Measurements from ENCODE around the gene MAN2A2.
"Not testable (repeated sequence)": the region's sequence is repeated elsewhere in the genome, so short reads cannot be mapped to it uniquely, and the experiment has no call there.

The MAN2A2 gene

DNA sequence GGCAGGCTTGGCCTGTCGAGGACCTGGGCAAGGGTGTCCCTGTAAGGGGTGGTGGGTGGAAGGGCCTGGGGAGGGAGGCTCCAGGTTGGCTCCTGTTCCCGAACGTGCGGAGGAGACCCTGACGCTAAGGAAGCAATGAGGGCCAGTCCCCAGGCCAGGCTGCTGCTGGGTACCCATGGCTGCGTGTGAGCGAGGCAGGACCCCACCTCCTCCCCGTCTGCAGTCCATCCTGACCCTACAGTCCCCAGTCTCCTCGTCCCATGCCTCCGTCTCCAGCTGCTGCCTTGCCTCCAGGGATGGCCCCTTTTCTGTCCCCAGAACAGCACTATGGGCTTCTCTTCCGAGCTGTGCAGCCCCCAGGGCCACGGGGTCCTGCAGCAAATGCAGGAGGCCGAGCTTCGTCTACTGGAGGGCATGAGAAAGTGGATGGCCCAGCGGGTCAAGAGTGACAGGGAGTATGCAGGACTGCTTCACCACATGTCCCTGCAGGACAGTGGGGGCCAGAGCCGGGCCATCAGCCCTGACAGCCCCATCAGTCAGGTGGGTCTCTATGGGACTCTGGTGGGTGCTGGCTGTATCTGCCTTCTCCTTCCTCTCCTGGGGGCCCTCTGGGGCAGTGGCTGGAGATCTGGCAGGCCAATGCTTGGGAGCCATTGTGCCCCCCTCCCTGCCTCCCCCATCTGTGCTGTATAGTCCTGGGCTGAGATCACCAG, 18.2 kb upstream of the MAN2A2 start:
- DNase-seq = no peak

DNA sequence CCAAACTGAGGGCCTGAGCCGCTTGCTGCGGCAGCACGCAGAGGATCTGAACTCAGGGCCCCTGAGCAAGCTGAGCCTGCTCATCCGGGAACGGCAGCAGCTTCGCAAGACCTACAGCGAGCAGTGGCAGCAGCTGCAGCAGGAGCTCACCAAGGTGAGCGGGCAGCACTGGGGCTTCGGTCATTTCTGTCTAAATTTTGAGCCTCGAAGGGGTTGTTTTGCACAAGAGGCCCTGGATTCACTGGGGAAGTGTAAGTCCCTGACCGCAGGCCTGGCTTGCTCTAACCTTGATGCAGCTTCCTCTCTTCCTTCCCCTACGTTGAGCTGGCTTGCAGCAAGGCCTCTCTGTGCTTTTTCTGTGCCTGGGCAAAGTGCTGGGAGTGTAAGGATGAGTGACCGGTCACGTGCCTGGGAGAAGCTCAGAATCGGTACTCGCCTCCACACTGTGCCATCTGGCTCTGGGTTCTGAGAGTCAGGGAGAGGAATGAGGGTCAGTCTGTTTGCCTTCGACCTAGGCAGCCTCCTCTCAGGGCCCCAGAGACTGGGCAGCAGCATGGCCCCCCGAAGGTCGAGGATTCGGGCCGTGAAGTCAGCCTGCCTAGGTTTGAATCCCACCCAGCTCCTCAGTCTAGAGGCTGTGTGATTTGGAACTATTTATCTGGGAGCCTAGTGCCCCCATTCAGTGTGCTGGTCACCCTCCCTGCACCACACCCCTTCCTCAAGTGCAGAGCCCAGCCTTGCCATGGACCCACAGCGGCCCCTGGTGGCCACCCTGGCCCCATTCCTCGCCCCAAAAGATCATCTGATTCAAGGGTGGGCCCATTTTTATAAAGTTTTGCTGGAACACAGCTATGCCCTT, 17.4 kb upstream of the MAN2A2 start:
- DNase-seq = peak; percentile 77

DNA sequence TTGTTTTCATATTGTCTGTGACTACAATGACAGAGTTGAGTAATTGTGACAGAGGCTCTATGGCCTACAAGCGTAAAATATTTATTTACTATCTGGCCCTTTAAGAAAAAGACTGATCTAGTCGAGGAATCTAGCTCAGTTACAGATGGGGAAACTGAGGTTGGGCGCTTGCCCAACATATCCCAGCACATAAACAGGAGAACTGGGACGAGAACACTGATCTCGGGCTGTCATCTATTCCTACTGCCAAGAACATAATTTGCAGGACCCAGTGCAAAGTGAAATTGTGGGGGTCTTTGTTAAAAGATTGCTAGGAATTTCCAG, 16.8 kb upstream of the MAN2A2 start:
- no peak for DNase-seq

DNA sequence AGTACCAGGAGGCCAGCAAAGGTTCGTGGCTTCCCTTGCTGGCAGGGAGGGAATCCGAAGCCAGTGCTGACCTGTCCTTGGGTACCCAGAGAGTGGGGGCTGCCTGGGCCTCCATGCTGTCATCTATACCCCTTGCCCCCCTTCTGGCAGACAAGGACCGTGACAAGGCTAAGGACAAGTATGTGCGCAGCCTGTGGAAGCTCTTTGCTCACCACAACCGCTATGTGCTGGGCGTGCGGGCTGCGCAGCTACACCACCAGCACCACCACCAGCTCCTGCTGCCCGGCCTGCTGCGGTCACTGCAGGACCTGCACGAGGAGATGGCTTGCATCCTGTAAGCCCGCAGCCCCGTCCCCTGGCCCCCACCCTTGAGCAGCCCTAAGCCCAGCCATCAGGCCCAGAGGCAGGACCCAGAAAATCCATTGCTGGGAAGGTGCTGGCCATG, 16.0 kb upstream of the MAN2A2 start:
- no peak for DNase-seq

DNA sequence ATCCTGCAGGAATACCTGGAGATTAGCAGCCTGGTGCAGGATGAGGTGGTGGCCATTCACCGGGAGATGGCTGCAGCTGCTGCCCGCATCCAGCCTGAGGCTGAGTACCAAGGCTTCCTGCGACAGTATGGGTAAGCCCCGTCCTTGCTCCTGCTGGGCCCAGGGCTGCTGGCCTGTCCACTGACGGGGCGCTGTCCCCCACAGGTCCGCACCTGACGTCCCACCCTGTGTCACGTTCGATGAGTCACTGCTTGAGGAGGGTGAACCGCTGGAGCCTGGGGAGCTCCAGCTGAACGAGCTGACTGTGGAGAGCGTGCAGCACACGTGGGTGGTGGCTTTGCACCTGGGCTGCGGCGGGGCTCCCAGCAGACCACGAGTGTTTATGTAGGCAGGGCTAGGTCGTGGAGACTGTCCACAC, 13.8 kb upstream of the MAN2A2 start:
- peak in 1 of 2 donors; percentile 16 for DNase-seq

DNA sequence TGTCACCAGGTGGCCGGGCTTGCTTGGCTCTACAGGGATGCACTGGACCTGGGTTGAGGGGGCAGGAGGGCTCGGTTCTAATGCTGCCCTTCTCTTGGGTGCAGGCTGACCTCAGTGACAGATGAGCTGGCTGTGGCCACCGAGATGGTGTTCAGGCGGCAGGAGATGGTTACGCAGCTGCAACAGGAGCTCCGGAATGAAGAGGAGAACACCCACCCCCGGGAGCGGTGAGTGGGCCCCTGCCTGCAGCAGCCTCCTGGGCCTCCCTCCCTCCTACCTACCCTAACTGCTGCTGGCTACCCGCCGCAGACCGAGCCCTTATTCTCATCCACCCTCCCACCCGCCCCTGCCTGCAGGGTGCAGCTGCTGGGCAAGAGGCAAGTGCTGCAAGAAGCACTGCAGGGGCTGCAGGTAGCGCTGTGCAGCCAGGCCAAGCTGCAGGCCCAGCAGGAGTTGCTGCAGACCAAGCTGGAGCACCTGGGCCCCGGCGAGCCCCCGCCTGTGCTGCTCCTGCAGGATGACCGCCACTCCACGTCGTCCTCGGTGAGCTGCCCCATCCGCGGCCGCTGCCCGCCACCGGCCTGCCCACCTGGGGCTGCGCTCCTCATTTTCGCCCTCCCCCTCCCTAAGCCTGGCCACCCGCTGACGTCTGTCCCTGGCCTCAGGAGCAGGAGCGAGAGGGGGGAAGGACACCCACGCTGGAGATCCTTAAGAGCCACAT, 13.2 kb upstream of the MAN2A2 start:
- no peak for DNase-seq

DNA sequence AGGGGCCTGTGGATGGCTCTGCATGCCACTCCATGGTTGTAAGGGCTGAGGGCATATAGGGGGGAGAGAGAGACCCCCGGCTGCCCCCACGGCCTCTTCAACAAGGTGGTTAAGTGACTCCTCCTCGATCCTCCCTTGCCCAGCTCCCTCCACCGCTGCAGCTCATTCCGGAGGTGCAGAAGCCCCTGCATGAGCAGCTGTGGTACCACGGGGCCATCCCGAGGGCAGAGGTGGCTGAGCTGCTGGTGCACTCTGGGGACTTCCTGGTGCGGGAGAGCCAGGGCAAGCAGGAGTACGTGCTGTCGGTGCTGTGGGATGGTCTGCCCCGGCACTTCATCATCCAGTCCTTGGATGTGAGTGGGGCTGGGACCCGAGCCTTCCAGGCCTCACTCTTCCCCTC, 12.3 kb upstream of the MAN2A2 start:
- DNase-seq = no peak

DNA sequence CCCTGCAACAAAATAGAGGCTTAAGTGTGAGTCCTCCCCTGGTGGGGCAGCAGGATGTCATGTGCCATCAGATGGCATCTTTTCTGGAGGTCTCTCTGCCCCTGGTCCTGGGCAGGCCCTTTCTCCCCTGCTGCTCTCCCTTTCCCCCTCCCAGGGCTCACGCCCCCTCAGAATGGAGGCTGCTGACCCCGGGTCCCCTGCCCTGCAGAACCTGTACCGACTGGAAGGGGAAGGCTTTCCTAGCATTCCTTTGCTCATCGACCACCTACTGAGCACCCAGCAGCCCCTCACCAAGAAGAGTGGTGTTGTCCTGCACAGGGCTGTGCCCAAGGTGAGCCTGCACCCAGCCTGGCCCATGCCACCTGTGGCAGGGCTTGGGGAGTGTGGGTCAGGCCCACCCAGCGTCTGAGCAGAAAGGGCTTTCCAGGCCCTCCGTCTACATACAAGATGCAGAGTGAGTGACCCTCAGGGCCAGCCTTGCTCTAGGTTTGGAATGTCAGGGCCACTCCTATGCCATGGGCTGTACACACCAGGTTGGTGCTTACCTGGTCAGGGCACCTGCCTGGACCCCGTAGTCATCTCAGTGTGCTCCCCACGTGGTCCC, 11.7 kb upstream of the MAN2A2 start:
- DNase-seq = no peak

DNA sequence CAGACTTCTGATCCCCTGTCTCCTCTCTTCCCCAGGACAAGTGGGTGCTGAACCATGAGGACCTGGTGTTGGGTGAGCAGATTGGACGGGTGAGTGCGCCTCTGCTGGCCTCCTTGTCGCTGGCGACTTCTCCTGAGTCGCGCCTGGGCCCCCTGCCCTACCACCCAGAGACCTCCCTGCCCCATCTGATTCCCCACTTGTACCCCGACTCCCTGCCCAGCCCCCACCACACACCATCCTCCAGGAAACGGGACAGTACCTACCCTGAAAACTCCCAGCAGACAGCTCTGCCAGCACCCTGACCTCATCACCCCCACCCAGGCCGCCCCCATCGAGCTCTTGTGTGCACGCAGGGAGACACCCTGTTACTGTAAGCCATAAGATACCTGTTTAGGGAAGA, 11.1 kb upstream of the MAN2A2 start:
- DNase-seq = no peak

DNA sequence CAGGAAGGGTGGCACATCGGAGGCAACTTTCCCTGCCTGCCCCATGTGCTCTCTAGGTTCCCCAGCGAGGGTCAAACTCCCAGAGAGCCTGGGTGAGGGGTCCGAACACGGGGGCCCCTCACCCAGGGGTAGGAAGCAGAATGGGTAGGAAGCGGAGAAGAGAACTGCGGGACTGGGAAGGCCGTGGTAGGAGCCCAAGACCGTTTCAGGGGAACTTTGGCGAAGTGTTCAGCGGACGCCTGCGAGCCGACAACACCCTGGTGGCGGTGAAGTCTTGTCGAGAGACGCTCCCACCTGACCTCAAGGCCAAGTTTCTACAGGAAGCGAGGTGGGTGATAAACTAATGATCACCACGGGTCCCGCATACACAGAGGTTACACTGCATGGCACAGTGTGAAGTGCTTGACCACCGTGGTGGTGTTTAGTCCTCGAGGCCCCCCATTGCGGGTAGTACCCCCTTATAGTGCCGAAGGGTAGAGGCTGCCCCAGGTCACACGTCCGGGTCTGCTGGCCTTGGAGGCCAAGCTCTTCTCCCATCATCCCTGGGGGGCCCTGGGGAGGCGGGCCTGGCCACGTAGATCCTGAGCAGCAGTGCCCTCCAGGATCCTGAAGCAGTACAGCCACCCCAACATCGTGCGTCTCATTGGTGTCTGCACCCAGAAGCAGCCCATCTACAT, 10.5 kb upstream of the MAN2A2 start:
- DNase-seq = no peak

DNA sequence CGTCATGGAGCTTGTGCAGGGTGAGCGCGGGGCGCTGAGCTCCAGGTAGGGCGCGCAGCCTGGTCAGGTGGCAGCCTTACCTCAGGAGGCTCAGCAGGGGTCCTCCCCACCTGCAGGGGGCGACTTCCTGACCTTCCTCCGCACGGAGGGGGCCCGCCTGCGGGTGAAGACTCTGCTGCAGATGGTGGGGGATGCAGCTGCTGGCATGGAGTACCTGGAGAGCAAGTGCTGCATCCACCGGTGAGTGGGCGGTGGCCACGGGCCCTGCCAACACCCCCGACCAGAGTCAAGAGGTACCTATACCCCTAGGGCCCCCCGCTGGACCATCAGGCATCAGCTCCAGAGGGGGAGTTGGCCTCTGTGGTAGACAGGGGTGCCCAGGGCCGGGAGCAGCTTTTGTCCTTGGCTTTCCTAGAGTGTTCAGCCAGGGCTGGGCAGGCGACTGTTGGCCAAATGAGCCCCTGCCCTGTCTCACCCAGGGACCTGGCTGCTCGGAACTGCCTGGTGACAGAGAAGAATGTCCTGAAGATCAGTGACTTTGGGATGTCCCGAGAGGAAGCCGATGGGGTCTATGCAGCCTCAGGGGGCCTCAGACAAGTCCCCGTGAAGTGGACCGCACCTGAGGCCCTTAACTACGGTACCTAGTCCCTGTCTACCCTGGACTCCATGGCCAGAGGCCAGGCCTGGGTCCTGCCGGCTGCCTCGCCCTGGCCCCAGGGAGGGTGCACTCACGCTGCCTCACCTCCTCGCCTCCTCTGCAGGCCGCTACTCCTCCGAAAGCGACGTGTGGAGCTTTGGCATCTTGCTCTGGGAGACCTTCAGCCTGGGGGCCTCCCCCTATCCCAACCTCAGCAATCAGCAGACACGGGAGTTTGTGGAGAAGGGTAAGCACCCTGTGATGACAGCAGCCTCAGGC, 9.7 kb upstream of the MAN2A2 start:
- no peak for DNase-seq

DNA sequence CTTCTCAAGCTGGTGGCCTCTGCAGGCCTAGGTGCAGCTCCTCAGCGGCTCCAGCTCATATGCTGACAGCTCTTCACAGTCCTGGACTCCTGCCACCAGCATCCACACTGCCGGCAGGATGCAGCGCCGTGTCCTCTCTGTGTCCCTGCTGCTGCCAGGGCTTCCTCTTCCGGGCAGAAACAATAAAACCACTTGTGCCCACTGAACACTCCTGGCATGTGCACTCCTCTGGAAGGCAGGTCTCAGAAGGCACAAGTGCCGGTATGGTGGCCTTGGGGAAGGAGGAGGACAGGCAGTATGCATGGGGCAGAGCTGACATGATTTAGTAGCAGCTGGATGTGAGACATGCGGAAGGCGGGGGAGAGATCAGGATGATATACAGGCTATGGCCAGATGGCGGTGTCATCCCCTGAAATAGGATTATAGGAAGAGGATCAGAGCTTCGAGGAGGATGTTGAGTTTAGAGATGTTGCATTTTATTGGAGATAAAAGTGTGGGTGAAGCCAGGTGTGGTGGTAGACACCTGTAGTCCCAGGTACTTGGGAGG, 7.5 kb upstream of the MAN2A2 start:
- DNase-seq = no peak

DNA sequence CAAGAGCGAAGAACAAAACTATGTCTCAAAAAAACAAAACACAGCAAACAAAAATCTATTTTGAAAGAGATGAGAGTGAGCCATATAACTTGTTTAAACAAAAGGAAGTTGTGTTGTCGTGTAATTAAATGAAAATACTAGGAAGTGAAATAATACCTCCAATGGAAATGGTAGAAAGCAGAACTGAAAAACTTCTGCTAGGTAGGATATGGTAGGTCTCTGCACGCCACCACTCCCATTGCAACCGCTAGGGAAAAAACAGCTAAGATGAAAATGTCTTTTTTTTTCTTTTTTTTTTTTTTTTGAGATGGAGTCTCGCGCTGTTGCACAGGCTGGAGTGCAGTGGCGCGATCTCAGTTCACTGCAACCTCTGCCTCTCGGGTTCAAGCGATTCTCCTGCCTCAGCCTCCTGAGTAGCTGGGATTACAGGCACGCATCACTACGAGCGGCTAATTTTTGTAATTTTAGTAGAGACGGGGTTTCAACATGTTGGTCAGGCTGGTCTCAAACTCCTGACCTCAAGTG, 5.9 kb upstream of the MAN2A2 start:
- not testable (repeated sequence) for DNase-seq

DNA sequence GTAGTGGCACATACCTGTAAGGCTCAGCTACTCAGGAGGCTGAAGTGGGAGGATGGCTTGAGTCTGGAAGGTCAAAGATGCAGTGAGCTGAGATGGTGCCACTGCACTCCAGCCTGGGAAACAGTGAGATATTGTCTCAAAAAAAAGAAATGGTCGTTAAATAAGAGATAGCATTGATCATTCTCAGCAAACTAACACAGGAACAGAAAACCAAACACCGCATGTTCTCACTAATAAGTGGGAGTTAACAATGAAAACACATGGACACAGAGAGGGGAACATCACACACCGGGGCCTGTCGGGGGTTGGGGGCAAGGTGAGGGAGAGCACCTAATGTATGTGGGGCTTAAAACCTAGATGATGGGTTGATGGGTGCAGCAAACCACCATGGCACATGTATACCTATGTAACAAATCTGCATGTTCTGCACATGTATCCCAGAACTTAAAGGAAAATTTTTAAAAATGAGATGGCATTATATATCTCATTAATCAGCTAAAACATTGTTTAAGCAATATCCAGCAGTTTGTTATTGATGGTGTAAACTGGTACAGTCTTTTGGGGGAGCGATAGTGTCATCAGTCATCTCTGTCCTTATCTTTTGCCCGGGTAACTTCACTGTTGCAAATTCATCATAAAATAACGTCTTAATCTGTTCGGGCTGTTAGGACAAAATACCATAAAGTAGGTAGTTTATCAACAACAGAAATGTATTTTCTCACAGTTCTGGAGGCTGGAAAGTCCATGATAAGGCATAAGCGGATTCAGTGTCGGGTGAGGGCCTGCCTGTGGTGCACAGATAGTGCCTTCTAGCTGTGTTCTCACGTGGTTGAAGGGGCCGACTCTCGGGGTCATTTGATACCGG, 1.7 kb upstream of the MAN2A2 start:
- no peak for DNase-seq

DNA sequence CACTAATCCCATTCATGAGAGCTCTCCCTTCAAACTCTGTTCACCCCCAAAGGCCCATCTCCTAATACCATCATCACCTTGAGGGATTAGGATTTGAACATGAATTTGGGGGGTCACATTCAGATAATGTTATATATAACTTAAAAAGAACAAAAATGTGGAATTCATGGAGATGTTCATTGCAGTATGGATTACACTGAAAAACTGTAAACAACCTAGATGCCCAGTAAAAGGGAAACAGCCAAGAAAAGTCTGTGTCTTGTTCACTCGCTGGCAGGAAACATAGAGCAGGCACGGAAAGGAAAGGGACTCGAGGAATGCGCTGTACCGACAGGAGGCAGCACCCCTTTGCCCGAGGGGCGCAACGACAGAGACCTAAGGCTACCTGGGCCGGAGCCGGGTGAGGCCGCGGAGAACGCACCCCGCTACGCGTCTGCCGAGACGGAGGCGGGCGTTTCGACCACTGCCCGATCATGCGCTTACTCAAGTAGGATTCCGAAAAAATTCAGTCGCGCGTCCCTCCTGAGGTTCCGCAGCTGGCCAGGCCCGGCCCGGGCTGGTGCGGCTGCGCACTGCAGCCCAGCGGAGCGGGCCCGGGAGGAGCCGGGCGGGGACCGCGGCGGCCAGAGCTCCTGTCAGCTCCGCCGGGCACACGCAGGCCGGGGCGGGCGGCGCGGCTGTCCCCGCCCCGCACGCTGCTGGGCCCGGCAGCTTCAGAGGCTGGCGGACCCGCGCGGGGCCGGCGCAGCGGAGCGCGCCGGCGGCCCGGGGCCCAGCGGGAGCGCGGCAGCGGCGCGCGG, 862 bp upstream of the MAN2A2 start:
- peak; percentile 72 to 74 for DNase-seq

DNA sequence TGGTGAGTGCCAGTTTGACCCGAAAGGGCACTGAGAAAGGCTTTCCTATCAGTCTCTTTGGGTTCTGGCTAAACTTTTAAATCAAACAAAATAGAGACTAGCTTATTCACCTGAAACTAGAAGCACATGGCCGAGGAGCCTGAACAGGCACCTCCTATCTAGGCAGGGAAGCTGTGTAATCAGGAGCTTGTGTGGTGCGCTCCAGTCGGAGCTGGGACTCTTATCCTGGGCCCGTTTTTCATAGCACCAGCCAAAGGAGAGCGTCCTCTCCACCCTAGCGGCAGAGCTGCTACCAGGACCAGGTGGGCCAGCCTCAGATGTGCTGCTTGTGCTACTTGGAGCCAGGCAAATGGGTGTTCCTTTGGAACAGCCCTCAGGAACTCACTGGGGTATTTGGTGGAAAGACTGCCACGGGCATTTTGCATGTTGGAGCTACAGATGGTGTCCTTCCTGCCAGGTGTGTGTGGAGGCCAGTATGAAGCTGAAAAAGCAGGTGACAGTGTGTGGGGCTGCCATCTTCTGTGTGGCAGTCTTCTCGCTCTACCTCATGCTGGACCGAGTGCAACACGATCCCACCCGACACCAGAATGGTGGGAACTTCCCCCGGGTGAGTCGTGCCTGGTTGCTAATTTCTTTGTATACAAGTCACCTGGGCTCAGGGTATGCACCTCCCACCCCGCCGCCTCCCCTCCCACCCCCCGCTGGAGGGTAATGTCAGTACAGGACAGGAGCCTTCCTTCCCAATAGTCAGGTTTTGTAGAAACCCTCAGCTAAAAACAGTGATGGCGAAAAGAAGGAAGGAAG, 833 bp downstream of the MAN2A2 start:
- no peak for DNase-seq

DNA sequence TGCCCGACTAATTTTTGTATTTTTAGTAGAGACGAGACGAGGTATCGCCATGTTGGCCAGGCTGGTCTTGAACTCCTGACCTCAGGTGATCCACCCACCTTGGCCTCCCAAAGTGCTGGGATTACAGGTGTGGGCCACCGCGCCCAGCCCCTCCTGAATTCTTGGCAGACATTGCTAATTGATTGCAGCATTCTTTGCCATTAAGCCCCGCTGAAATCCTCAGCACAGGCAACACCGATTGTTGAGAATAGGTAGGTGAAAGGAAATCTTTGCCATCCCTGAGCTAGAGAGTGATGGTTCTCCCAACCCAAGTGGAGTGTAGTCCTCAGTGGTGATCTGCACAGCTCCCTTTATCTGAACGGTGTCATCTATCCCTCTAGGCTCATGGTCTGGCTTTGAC, 1.6 kb downstream of the MAN2A2 start:
- no peak for DNase-seq

Data from CD4-positive, alpha-beta T cell treated with Interleukin-1 beta for 1 hour (primary cell).